ENCODE measurements around the gene ATG4A.

Gene ATG4A

DNA sequence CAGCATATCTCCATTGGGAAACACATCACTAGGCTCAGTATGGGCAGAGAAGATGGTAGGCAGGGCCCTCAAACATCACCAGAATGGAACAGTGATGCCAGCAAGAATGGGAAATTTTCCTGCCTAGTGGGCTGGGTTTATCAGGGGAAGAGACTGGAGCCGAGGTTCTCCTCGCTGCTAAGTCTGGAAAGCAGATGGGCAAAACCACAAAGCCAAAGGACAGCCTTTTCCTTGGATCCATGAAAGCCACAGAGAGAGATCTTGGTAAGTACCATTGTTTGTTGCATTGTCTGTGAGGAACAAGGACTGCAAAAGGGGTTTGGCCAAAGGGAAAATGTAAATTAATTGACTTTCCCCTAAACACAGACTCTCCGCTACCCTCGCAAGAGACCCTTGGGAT is 80.1 kb downstream of the ATG4A start:
- no peak for DNase-seq

DNA sequence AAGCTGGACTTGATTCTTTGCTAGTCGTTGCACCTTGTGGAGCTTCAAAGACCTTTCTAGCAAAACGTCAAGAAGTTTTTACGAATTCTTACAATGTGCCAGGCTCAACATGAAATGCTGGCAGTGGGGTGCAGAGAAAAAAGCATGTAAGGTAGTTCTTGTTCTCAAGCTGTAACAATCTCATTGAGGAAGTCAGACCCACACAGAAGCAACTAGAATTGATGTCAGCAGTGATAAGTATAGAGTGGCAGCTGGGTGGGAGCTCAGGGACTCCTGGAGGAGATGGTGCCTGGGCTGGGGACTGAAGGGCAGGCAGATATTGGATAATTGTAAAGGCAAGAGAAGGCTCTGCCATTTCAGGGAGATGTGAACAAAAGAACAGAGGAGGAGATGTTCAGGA is 82.3 kb downstream of the ATG4A start:
- DNase-seq: no peak

DNA sequence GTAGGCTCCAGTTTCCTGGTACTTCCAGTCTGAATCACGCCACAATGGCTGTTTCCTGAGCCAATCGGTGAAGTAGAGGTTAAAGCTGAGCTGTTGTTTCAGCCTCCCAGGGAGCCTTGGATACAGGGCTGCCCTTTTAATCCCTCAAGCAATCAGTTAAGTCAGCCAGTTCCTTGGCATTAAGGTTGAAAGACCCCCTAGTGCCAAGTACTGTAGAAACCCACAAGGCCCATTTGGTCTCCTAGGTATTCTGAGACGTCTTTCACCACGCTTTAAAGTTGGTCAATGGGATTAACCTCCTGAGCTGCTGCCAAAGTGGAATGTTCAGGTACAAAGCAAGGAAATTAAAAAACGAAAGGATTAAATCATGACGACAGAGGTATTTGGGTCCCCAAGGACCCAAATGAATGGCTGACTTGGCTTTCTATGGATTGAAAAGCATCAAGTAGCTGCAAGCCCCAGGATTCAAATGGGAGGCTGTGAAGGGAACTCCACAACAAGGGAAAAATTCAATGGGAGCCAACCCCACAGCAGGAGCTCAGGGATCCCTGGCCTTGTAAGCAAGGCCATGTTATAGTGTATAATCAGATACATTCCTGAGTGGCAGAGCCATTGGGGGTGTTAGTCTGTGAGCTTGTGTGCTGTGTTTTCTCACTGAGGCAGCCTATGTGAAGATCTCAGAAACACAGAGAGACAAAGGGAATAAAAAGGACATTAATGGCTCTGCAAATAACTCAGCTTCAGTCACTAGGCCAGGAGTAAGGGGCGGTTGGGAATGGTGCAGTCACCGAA is 86.0 kb downstream of the ATG4A start:
- DNase-seq: no peak

DNA sequence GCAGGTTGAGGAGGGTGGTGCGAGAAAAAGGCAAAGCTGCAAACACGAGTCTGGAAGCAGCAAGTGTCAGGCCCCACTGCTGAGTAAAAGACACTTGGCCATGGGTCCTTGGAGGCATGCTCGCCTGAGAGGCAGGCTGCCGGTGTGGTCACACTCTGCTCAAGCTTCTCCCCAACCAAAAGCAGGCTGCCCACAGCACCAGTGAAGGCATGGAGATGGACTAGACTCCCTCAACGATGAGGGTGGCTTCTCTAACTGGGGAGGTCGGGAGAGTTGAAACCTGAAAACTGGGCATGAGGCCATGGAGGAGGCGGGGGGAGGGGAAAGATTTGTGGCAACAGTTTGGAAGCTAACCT is 86.5 kb downstream of the ATG4A start:
- DNase-seq: no peak

DNA sequence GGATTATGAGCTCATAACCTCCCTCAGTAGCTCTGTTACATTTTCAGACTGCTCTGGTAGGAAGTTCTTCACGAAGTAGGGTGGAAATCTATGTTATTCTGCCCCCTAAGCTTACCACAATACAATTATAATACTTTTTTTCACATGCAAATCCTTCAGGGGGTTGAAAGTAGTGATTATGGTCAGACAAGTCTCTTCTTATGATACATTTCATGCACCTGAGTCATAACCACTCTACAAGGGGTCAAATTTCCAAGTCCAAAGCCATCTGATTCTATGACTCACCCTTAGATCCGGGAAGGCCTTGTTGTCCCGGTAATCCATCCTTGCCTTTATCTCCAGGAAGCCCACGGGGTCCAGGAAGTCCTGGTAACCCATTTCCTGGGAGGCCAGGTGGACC is 95.2 kb downstream of the ATG4A start:
- DNase-seq: no peak

DNA sequence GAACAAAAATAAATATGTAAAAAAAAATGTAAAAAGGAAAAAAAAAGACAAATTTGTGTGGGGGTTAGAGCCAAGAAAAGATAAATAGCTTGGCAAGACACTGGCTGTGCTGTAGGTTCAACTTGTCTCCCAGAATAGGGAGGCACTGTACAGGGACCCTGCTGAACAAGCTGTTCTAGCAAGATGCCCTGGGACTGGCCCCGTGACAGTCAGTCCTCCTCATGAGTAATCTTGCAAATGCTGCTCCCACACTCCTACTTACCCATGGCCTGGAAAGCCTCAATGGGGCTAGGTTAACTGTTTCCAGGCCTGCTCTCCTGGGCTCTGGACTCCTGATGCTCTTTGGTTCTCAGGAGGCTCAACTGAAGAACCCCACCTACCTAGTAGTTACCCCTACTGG is 106.8 kb downstream of the ATG4A start:
- DNase-seq: no peak

DNA sequence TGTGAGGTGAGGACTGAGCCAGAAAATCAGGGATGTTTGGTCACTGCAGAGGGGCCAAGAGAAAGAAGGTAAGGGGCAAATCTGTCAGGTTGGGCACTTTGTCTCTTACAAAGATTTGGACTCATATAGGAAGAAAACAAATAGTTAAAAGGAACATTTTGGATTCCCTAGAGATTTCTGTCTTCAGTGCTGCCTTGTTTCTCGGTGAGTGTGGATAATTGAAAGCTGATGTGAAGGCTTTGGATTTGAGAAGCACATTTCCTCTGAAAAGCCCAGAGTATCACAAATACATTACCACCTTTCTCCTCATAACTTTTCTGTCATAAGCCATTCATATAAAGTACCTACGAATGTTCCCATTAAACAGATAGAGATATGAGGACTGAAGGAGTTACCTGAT is 107.5 kb downstream of the ATG4A start:
- DNase-seq: no peak

DNA sequence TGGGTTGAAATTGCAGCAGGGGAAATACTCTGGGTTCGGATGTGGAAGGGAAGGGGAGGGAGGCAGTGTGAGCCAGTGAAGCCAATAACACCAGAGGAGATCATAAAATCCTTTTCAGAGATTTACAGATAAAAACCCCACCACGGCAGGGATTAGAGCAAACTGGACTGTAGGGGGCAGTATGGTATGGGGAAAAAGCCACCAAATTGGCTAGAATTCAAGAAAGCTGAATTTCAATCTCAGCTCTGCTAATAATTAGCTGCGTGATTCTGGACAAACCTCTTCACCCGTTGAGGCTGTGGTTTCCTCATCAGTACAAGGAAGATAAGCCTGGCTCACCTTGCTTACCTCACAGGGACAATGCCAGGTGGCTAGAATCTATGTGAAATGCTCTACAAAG is 108.1 kb downstream of the ATG4A start:
- peak; percentile 6 for DNase-seq

DNA sequence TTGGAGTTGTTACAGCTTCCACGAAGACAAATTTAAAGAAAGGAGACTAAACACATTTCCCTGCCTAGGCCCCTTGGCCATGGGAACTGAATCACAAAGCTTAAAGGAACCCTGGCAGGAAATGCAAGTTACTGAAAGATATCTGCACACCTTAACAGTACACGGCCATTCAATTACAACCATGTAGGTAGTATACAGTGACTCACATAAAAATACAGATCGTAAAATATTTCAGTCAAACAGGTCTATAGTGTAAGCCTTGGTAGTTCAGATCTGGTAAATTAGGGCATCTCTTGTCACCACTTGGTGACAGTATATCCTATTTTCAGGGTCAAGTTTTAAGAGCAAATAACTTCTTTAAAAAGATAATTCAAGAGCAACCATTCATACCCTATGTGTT is 112.0 kb downstream of the ATG4A start:
- DNase-seq: no peak
